ENCODE data around the gene LRMDA.

GRCh38 chr10:76197293-76197692, 765.9 kb downstream of the LRMDA start:
- TF ChIP-seq CTCF (IDR thresholded peaks at IDR 0.05; ENCODE audit: low read depth, low read length) (no peak), EZH2phosphoT487 (IDR thresholded peaks at IDR 0.05; ENCODE audit: low read depth) (no peak)

Measured in OCI-LY3 (cell line).